Lower leg skin (tissue), 4 donors: ENCODE measurements around the gene NFIA. TPM values are rescaled to one million over a fixed set of nuclear protein-coding genes. Genes with fewer than 3 reads are reported as not detected.

Source experiments
- DNase-seq, 2 donors: peaks; one replicate each; pipeline ENCODE4 v3.0.0-alpha.2; 2019; ENCODE audit warnings: low spot score in 2 of 2
- H3K4me3 ChIP-seq: fragments of 200-600 bp; sonication (generic); 2 replicates; pipeline ENCODE4 v1.5.1; 2017; ENCODE audit warnings: mild to moderate bottlenecking, low read depth; ENCODE audit not compliant: poor library complexity, severe bottlenecking
- POLR2A ChIP-seq, 2 donors: fragments of 450-650 bp; IDR thresholded peaks; one replicate each; pipeline ENCODE4 v1.6.1; 2016 to 2017; ENCODE audit warnings: antibody characterized with exemption in 2 of 2, mild to moderate bottlenecking in 1 of 2, moderate library complexity in 1 of 2
- WGBS, 2 donors: methylation state at CpG; one replicate each; pipeline ENCODE4 v1.1.5; 2018; 5-methylcytosine and 5-hydroxymethylcytosine counted together
- intact Hi-C: fragments of 100-400 bp; cut with DNase I; formaldehyde crosslinking; loops from one replicate; pipeline ENCODE4 v1.15.0; 2023; ENCODE audit warnings: low total_unique reads
- total RNA-seq, 4 donors: library from RNA; depleted of rRNA; stranded (reverse); fragments of >200 nt; gene quantifications; one replicate each; pipeline ENCODE4 v1.1.0, GENCODE V29; 2016
- TF ChIP-seq, protein P1 (sequence below), 3 donors: fragments of 450-650 bp; IDR thresholded peaks; one replicate each; pipeline ENCODE4 v1.5.1; 2016; ENCODE audit warnings: antibody characterized with exemption in 3 of 3, mild to moderate bottlenecking in 3 of 3, moderate library complexity in 2 of 3

Gene NFIA
- total RNA-seq, 4 donors from 2014 or later = 26.0 to 32.5 (median 30.3) TPM

DNA sequence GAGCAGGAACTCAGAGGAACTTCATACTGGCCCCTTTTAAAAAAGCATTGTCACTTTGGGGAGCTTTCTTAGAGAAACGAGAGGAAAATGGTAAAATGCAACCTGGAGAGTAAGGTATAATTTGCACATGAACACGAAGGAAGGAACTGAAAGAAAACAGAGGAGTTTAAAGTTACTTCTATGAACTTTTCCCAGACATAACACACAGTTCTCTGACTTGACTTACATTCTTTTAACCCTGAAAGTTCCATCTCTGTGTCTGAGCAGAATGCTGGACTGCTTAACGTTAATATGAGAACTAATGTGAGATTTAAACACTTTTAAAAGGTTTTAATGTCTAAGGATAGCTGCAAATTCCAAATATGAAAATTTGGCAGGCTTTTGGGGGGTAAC lies 102.3 kb downstream of the NFIA start:
- 7 to 8% methylated on average over 3 of the region's 3 CpGs for WGBS, 2 donors
- no peak for DNase-seq
- intact Hi-C loops = no loop called here
- H3K4me3 ChIP-seq = no peak overlapping the region
- TF ChIP-seq, protein P1, sequence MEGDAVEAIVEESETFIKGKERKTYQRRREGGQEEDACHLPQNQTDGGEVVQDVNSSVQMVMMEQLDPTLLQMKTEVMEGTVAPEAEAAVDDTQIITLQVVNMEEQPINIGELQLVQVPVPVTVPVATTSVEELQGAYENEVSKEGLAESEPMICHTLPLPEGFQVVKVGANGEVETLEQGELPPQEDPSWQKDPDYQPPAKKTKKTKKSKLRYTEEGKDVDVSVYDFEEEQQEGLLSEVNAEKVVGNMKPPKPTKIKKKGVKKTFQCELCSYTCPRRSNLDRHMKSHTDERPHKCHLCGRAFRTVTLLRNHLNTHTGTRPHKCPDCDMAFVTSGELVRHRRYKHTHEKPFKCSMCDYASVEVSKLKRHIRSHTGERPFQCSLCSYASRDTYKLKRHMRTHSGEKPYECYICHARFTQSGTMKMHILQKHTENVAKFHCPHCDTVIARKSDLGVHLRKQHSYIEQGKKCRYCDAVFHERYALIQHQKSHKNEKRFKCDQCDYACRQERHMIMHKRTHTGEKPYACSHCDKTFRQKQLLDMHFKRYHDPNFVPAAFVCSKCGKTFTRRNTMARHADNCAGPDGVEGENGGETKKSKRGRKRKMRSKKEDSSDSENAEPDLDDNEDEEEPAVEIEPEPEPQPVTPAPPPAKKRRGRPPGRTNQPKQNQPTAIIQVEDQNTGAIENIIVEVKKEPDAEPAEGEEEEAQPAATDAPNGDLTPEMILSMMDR (IDR thresholded peaks at IDR 0.05) = no peak
- TF ChIP-seq POLR2A (IDR thresholded peaks at IDR 0.05) = no peak

GRCh38 chr1:61186753-61187152 lies 104.4 kb downstream of the NFIA start:
- no peak overlapping the region for H3K4me3 ChIP-seq
- 13 to 38% methylated on average over 1 of the region's 1 CpG for WGBS, 2 donors
- intact Hi-C loops = no loop called here
- no peak for TF ChIP-seq POLR2A (IDR thresholded peaks at IDR 0.05)
- TF ChIP-seq, protein P1 (IDR thresholded peaks at IDR 0.05) = no peak
- no peak for DNase-seq

DNA sequence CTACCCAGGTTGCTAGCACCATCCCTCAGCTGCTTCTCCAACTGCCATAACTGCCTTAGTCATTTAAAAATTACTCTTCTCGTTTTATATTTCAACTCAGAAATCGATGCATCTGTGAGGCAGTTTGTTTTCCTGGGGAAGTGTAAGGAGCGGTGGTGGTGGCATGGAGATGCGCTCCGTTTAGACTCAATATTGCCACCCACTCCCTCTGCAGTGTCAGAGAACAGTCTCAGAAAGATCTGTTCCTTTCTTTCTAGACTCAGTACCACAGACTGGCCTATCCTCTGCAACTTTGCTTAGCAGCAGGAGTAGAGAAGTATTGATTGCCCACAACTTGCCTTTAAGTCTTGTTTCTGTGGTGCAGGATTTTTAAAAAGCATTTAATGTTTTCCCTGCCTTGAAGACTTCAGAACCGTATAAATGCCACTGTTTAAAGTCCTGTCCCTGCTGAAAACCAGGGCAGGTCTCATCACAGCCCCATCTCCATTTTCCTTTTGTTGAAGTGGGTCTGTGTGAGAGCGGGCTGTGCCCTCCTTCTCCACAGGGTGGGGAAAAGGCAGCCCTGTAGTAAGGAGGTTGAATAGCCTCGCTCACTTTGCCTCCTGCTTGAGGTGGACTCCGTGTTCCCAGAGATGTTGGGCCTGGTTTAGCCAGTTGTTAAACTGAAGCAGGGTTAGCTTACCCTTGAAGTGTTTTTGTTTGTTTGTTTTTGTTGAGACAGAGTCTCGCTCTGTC lies 105.2 kb downstream of the NFIA start:
- 81 to 88% methylated on average over 10 of the region's 10 CpGs for WGBS, 2 donors
- TF ChIP-seq, protein P1 (IDR thresholded peaks at IDR 0.05) = no peak
- TF ChIP-seq POLR2A (IDR thresholded peaks at IDR 0.05) = no peak
- no peak for DNase-seq
- intact Hi-C loops = no loop called here
- H3K4me3 ChIP-seq = no peak overlapping the region

DNA sequence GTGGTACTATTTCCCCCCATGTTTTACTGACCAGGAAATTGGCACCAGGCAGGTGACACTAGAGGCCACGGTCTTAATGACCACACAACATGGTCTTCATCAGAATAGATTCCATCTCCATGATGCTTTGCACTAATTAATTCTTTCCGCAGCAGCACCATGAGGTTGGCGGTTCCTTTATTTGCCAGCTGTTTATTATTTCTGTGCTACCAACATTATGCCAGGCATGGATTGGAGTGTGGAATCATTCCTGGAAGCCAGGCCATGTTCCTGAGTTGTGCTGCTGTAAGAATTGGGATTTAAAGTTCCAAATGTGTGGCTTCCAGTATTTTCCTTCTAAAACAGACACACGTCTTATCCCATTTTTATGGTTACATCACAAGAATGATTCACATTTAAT lies 107.8 kb downstream of the NFIA start:
- DNase-seq = no peak
- WGBS, 2 donors = 80 to 87% methylated on average over 4 of the region's 4 CpGs
- no peak for TF ChIP-seq POLR2A (IDR thresholded peaks at IDR 0.05)
- TF ChIP-seq, protein P1 (IDR thresholded peaks at IDR 0.05) = no peak

GRCh38 chr1:61190618-61191432 lies 108.5 kb downstream of the NFIA start:
- DNase-seq = no peak
- no peak overlapping the region for H3K4me3 ChIP-seq
- intact Hi-C loops = loop anchor here (10.0 kb wide), 1 partner anchor 106 kb away; the partner anchor contains the start of gene NFIA
- TF ChIP-seq, protein P1 (IDR thresholded peaks at IDR 0.05) = no peak
- no peak for TF ChIP-seq POLR2A (IDR thresholded peaks at IDR 0.05)
- 55 to 58% methylated on average over 5 of the region's 5 CpGs for WGBS, 2 donors

More for the DNA sequence above, 107.8 kb downstream of the NFIA start:
- intact Hi-C loops = loop anchor here (10.0 kb wide), 1 partner anchor 105 kb away; the partner anchor contains the start of gene NFIA
- no peak overlapping the region for H3K4me3 ChIP-seq
